ENCODE measurements around the gene ZFR2.

Gene ZFR2

DNA sequence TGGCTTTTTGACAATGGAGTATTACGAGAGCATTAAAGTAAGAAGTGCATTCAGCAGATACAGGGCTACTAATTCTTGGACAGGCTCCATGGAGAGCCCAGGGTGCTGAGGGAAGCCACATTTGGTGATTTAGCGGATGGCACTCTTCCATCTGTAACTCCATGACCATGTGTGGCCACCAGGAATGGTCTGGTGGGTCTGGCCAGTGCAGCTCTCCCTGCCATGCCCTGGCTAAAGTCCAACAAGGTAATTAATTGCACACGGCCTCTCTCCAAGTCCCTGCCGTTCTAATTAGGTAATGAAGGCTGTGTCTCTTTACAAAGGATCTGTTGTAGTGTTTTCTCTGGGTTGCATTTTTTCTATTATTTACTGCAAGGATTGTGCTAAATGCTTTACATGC lies 4.3 kb upstream of the ZFR2 start:
- DNase-seq = no peak

DNA sequence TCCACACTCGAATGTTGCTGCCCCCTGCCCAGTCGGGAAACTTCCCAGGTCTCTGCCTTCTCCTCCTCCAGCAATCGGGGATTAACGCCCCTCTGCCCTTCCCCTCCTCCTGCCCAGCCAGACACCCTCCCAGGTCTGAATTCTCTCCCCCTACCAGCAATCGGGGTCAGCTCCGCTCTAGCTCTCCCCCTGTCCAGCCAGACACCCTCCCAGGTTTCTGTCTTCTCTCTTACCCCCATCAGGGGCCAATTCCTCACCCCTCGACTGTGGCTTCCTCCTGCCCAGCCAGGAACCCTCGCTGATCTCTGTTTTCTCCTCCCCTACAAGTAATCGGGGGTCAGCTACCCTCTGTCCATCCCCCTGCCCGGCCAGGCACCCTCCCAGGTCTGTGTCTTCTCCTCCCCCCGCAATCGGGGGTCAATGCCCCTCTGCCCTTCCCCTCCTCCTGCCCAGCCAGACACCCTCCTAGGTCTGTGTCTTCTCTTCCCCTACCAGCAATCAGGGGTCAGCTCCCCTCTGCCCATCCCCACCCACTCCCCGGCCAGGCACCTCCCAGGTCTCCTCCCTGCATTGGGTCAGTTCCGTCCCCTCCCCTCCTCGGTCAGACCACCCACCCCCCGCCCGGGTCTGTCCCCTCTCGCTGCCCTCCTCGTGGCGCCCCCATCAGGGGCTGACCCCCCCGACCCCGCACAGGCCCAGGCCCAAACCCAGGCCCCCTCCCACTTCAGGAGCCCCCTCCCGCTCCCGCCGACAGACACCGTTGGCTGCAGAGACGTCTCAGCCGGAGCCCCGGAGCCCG lies 668 bp downstream of the ZFR2 start:
- DNase-seq = no peak

DNA sequence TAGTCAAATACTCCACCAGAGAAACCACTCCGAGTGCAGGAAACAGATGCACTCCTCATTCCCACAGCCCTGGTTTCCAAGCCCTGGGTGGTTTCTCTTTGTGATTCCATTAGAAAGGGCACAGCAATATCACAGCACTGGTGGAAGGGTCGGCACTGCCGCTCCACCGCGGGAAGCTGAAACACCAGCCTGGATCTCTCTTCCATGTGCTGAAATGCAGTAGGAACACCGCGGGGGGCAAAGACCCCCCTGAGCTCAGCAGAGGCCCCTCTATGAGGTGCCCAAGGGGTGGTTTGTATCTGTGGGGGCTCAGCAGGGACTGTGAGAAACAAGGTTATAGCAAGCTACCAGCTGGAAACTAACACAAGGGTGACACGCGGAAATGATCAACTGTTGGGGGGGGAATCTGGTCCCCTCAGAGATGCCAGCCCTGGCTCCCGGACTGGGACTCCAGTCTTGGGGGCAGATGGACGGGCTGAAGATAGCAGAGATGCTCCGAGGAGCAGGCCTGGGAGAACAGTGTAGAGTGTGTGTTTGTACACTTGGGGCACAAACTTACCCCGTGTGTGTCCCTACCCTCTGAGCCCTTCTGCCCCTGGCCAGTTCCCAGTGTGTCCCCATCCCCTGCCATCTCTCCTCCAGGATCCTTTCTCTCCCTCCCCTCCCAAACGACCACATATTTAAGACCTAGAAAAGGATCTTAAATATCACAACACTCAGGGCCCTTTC lies 1.8 kb downstream of the ZFR2 start:
- no peak for DNase-seq

DNA sequence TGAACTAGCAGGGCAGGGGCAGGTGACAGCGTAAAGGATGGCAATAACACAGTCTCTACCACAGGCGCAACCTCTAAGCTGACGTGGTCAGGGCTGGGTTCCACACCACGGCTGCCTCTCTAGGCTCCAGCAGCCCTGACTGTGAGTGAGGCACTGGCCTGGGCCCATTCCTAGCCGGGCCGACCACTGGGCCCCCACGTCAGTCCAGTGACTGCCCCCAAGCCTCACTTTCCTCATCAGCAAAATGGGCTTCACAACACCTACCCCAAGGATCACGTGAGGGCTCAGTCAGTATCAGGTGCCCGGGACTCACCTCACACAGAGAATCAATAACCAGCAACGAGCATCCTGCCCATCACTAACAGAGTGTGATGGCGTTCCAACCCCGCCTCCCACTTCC lies 5.2 kb downstream of the ZFR2 start:
- DNase-seq = no peak

DNA sequence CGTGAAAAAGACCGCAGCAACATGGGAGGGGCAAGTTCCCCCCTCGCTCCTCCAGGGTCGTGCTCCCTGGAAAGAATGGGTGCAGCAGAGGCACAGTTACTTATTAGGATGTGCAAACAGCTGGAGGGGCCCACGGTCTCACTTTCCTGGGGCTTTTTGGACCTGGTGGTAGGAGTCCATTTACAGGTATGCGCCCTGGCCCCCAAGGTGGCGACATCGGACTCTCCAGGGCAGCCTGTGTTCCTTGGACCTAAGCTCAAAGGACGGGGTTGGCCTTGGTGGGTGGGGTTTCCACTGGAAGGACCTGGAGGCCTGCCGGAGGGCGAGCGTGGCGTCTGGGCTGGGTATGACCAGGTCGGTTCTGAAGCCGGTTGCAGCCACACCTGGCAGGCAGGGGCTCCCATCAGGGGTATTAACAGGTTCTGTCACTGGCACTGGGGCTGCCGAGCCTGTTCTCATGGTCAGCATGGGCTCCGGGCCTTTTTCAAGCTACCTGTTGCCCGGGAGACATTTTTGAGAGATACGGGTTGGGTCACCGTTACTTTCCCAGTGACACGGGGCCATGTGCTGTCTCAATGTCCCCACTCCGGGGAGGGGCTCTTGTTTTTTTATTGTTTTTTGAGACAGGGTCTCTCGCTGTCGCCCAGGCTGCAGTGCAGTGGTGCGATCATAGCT lies 5.9 kb downstream of the ZFR2 start:
- DNase-seq = no peak

DNA sequence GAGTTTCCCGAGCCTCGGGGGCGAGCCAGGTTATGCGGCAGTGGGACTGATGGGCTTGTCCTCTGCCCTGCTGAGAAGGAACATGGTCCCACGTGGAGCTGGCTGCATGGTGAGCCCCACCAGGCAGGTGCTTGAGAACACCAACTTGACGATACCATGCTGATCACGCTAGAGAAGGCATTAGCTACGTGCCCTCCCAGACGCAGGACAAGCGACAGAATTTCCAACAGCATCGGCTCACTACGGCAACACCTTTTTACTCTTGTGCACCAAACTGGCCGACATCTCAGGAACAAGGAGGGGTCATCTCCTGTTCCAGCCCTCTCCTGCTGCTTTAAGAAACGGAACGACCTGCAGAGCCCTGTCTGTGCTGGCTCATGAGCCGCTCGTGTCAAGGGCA lies 8.3 kb downstream of the ZFR2 start:
- no peak for DNase-seq

DNA sequence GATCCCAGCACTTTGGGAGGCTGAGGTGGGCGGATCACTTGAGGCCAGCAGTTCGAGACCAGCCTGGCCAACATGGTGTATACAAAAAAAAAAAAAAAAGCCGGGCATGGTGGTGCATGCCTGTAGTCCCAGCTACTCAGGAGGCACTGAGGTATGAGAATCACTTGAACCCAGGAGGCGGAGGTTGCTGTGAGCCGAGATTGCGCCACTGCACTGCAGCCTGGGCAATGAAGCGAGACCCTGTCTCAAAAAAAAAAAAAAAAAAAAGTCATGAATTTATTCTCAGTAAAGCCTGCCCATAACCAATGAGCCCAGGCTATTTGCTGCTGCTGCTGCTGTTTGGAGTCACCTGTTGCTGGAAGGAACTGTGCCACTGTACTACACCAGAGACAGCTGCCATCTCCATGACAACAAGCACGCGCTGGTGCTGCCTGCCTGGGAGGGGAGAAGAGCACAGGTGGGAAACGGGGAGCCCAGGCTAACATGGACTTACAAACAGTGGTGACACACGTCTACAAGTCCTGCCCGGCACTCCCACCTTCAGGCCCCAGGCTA lies 11.3 kb downstream of the ZFR2 start:
- DNase-seq = no peak

DNA sequence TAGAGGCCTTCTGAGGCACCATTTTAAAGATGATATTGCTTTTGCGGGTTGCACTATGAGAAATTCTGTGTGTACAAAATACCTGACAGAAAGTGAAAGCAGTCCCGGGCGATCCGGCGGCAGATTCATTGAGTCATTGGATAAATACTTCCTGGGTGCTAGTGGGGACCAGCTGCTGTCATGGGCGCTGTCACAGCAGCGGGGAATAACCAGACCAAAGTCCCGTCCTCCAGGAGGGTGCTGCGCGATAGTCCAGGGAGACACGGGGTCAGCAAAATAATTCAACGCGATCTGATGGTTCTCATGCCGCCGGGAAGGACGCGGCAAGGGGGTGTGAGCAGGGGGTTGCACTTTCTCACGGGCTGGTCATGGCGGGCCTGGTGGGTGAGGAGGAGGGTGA lies 13.5 kb downstream of the ZFR2 start:
- DNase-seq = no peak

DNA sequence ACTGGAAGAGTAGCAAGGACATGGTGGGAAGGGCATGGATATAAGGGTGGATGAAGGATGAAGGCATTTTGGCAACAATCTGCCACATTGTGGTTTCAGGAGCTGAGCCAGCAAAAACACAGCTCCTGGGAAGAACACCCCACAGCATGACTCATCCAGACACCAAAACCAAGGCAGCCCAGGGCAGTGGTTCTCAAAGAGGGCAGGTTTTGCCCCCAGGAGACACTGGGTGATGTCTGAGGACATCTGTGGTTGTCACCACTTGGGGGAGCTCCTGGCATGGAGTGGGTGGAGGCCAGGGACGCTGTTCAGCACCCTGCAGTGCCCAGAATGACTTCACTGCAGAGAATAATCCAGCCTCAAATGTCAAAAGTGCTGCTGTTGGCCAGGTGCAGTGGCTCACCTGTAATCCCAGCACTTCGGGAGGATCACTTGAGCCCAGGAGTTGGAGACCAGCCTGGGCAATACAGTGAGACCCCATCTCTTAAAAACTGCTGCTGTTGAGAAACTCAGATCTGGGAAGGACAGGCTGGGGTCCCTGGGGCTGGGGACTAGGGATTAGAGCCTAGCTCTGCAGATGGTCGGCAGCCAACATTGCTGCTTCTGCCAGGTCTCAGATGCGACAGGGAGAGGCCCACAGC lies 16.1 kb downstream of the ZFR2 start:
- no peak for DNase-seq

DNA sequence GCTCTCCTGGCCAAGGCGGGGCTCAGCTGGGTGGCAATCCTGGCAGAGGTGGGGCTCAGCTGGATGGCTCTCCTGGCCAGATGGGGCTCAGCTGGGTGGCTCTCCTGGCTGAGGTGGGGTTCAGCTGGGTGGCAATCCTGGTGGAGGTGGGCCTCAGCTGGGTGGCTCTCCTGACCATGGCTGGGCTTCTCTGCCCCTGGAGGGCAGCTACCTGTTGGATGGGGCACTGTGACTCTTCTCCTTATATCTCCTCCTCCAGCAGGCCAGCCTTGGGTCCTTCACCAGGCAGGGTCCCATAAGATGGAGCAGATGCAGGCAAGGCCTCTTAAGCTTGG lies 16.7 kb downstream of the ZFR2 start:
- DNase-seq = no peak

DNA sequence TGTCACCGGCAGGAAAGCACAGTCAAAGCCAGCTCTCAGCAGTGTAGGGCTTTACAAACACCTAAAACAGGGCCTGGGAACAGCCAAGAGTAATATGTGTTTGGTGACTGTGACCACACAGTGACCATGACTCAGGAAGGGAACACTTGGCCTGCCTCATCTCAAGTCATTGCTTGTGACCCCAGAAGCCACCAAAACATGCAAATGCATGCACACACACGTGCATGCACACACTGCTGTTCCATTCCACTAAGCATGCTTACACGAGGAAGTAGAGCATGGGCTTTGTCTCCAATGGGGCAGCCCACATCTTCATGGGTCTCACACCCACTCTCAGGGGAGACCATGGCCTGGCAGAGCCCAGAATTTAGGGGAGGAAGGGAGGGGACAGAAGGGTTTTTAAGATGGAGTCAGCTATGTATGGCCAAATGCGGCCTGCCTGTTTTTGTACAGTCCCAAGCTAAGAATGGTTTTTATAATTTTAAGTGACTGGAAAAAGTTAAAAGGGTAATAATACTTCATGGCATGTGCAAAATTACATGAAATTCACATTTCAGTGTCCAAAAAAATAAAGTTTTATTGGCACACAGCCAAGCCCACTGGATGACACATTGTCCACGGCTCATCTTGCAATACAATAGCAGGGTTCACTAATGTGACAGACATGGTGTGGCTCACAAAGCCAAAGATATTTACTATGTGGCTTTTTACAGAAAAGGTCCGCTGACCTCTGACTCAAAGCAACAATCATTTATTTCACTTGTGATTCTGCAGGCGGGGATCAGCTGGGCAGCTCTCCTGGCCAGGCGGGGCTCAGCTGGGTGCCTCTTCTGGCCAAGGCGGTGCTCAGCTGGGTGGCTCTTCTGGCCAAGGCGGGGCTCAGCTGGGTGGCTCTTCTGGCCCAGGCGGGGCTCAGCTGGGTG lies 17.3 kb downstream of the ZFR2 start:
- no peak for DNase-seq

DNA sequence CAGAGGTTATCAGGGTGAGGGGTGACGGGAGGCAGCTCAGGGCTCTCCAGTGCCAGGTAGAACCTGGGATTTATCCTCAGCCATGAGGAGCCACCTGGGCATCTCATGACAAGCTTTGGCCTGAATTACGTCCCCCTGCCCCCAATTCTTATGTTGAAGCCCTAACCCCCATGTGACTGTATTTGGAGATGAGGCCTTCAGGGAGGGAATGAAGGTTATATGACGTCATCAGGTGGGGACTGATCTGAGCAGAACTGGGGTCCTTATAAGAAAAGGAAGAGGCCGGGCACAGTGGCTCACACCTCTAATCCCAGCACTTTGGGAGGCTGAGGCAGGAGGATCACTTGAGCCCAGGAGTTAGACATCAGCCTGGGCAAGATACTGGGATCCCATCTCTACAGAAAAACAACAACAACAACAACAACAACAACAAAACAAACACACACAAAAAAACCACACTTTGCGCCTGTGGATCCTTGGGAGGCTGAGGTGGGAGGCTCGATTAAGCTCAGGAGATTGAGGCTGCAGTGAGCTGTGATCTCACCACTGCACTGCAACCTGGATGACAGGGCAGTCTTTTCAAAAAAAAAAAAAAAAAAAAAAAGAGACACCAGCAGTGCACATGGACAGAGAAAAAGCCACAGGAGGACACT lies 18.4 kb downstream of the ZFR2 start:
- no peak for DNase-seq

DNA sequence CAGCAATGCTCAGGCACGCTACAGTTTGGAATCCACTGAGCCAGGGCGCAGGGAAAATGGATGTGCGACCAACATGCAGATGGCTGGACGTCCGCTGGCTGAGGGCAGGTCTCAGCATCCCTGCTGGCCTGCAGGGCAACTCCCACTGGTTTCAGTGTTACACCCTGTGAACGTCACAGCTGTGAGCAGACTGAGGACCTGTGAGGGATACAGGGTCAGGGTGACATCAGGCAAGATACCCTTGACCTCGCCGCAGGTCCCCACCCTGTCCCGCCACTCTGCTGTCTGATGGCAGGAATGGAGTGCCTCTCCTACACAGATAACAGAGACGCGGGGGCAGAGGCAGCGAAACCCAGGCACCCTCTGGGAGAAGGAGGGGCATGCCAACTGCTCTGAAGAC lies 19.1 kb downstream of the ZFR2 start:
- DNase-seq = no peak

DNA sequence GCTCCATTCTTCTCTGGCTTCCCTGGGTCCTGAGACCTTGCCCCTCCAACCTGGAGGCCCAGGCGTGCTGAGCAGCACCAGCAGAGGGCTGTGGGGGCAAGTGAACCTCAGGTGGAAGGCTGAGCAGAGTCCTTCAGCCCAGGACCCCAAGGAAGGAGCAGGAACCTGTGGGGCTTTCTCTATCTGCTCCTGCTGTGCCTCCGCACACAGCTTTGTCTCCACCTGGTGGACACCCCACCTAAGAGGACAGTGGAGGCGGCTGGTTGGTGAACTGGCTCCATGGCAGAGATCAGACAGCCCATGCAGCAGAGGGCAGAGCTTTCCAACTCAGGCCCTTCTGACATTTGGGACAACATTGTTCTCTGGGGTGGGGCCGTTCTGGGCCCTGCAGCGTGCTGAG lies 19.7 kb downstream of the ZFR2 start:
- no peak for DNase-seq

DNA sequence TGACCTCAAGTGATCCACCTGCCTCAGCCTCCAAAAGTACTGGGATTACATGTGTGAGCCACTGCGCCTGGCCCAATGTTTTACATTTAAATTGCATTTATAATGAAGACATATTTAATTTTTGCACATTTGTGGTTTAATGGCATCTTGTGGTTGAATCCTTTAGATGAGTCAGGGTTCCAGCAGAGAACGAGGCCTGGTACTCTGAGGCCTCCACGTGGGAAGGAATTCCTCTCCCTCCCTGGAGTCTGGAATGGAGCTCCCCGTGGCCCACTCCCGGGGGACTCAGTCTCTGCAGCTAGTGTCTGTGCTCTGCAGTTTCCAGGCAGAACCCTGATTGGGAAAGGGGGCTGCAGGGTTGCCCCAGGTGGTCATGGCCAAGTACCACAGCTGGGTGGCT lies 24.2 kb downstream of the ZFR2 start:
- DNase-seq = no peak

DNA sequence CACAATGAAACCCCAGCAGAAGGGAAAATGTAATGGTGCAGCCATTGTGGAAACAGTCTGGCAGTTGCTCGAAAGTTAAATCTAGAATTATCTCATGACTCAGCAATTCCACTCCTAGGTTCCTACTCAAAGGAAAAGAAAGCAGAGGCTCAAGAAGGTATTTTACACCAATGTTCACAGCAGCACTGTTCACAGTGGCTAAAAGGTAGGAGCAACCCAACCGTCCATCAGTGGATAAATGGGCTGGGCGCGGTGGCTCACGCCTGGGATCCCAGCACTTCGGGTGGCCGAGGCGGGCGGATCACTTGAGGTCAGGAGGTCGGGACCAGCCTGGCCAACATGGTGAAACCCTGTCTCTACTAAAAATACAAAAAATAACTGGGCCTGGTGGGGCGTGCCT lies 25.9 kb downstream of the ZFR2 start:
- DNase-seq = no peak

DNA sequence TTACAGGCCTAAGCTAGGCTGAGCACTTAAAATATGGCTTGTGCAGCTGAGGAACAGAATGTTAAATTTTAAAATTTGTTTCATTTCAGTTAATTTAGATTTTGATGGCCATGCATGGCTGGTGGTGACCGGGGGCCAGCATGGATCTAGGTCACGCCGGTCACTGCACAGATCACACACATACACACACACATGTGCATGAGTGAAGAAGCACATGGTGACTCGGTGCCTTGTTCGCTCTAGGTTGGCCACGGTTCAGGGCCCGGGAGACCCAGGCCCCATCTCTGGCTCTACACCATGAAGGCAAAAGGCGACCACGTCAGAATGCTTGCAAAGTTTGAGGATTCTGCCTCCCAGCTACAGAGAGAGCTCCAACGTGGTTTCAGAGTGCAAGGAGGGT lies 28.0 kb downstream of the ZFR2 start:
- DNase-seq = no peak

DNA sequence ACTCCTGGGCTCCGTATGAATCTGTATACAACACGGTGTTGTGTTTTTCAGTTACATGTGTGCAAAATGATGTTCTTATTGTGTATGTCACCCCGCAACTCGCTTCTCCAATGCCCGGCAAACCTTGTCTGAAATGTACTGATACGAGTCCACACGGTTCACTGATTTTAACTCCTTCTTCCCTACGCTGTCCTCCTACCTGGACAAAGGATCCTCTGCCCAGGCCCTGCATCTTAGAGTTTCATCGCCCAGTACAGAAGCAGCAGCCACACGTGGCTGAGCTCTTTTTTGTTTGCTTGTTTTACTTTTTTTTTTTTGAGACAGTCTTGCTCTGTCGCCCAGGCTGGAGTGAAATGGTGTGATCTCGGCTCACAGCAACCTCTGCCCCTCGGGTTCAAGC lies 28.9 kb downstream of the ZFR2 start:
- no peak for DNase-seq

DNA sequence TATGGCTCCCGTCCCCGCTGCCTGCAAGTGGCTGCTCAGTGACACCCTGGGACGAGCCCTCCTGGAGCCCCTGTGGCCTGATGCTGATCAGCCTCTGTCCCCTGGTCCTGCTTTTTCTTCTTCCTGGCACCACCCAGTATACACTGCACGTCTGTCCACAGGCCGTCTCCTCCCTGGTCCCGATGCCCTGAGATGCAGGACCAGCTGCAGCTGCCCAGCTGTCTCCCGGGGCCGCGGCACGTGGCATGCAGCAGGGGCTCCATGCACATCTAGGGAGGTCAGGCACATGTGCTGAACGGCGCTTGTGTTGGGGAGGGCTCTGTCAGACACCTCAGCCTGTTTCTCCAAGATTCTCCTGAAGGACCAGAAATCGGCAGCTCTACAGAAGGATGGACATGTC lies 30.2 kb downstream of the ZFR2 start:
- no peak for DNase-seq

DNA sequence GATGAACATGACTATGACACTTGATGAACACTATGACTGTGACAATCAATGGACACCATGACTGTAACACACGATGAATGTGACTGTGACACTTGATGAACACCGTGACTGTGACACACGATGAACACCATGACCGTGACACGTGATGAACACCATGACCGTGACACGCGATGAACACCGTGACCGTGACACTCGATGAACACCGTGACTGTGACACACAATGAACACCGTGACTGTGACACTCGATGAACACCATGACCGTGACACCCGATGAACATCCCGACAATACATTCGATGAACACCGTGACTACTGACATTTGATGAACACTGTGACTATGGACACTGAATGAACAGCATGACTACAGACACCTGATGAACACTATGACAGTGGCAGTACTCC lies 30.9 kb downstream of the ZFR2 start:
- no peak for DNase-seq

DNA sequence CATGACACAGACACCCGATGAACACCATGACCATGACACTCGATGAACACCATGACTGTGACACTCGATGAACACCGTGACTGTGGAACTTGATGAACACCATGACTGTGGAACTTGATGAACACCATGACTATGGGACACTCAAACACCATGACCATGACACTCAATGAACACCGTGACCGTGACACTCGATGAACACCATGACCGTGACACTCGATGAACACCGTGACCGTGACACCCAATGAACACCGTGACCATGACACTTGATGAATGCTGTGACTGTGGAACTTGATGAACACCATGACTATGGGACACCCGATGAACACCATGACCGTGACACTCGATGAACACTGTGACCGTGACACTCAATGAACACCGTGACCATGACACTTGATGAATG lies 31.5 kb downstream of the ZFR2 start:
- DNase-seq = no peak

DNA sequence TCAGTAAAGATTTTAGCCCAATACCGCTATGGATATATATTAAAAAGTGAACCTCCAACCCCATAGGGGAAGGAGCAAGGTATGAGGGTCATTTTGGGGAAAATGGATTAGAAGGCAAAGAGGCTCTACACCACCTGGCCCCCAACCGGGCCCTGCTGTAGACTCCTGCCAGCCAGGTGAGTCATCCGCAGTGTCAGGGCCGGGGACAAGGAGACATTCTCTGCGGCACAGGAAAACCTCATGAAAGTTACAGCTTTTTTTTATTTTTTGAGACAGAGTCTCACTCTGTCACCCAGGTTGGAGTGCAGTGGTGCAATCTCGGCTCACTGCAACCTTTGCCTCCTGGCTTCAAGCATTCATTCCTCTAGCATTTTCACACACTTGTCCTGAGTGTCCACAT lies 32.0 kb downstream of the ZFR2 start:
- DNase-seq = no peak

Data from cortex of kidney (tissue), 1 donor.